SK-N-DZ (cell line): ENCODE measurements around the gene GABARAPL2. TPM values are rescaled to one million over a fixed set of nuclear protein-coding genes. Genes with fewer than 3 reads are reported as not detected.
"Not testable (repeated sequence)": the region's sequence is repeated elsewhere in the genome, so short reads cannot be mapped to it uniquely, and the experiment has no call there.

ENCODE experiments used
- DNase-seq: peaks from one replicate; pipeline ENCODE4 v3.0.0-alpha.2; 2015; ENCODE audit warnings: low spot score
- polyA plus RNA-seq, 2 experiments: library from polyadenylated mRNA; depleted of rRNA; stranded (reverse); fragments of >200 nt; gene quantifications; 2 replicates each; pipeline ENCODE4 v1.2.3, GENCODE V29; 2014

The GABARAPL2 gene, protein sequence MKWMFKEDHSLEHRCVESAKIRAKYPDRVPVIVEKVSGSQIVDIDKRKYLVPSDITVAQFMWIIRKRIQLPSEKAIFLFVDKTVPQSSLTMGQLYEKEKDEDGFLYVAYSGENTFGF
- polyA plus RNA-seq (2014; cell fraction: cytosol; rRNA removed) = 175 and 194 TPM in 2 replicates
- polyA plus RNA-seq (2014; cell fraction: nucleus; rRNA removed) = 120 and 137 TPM in 2 replicates

DNA sequence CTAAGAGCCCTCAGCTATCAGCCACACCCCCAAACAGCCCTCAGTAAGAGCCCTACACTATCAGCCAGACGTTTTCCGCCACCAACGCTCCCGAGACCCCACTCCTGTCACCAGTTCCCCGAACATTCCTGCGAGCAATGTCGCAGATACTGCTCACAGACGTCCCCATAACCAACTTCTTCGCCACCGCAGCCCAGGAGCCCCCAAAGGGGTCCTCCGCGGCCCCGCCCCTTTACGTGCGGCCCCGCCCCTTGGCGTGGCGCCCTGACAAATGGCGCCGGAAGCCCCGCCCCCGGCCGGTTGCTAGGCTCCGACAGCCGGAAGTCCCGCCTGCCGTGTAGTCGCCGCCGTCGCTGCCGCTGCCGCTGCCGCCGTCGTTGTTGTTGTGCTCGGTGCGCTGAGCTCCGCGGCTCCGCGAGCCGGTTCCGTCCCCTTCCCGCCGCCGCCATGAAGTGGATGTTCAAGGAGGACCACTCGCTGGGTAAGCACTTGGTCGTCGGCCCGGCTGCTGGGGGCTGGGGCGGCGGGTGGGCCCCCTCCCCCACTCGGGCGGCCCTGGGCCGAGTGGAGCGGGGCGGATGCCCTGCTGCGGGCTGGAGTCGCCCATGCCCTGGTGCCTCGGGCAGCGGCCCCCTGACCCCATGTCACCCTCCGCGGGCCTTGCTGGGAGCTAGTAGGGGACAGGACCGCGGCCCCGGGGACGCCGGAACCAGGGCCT, at the start of gene GABARAPL2:
Gene GABARAPL2 (plus strand): TSS at position 340 of the 718 bp plus-strand sequence. CDS start 108 bp downstream, at position 448.
- peak; percentile 90 for DNase-seq

DNA sequence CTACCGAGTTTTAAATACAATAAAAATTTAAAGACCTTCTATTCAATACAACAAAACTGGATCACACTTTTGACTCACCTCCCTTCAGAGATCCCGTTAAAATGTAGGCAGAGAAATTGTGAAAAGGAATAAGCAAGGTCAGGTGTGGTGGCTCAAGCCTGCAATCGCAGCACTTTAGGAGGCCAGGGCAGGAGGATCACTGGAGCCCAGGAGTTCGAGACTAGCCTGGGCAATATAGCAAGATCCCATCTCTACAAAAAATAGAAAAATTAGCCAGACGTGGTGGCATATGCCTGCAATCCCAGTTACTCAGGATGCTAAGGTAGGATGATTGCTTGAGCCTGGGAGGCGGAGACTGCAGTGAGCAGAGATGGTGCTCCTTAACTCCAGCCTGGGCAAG, 47.0 kb upstream of the GABARAPL2 start:
- no peak for DNase-seq

DNA sequence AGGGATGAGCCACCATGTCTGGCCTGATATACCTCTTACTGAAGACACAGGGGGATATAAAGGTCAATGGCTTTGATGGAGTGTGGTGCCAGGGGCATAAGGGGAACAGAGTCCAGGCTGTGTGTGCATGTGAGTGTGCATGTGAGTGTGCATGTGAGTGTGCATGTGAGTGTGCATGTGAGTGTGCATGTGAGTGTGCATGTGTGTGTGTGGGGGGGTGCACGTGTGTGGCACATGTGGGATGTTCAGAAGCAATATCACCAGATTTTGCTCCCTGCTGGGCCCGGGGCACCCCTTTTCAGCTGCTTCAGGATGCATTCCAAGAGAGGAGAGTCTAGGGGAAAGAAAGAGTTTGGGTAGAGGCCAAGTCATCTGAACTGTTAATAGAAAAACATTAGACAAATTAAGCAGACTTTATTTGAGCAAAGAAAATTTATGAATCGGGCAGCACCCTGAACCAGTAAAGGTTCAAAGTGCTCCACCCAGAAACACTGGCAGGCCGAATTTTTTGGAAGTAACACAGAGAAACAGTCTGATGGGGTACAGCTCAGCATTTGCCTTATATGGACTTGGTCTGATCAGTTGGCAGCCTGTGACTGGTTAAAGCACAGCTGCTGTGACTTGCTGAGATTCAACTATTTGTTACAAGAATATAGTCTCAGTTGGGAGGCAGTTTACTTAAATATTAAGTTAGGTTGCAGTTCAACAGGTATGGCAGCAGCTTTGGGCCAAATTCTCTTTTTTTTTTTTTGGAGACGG, 40.0 kb upstream of the GABARAPL2 start:
- DNase-seq = no peak

DNA sequence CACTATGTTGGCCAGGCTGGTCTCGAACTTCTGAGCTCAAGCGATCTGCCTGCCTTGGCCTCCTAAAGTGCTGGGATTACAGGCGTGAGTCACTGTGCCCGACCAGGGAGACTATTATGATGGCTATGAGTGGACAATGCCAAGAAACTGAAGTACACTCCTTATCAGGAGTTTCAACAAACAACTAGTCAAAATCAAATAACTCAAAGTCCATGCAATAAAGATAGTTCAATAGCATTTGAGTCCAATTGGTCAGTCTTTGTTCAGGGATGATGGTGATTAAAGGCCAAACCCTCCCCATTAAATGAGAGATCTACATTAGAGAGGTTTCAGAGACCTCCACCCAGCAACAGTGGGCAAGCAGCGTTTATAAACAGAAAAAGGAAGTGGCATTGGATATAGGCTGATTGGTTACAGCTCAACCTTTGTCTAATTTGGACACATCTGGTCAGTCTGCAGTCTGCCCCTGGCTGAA, 38.3 kb upstream of the GABARAPL2 start:
- DNase-seq = no peak

- no peak for DNase-seq
Measured at GRCh38 chr16:75529056-75529905, 36.9 kb upstream of the GABARAPL2 start.

GRCh38 chr16:75529959-75530358, 36.2 kb upstream of the GABARAPL2 start:
- no peak for DNase-seq

DNA sequence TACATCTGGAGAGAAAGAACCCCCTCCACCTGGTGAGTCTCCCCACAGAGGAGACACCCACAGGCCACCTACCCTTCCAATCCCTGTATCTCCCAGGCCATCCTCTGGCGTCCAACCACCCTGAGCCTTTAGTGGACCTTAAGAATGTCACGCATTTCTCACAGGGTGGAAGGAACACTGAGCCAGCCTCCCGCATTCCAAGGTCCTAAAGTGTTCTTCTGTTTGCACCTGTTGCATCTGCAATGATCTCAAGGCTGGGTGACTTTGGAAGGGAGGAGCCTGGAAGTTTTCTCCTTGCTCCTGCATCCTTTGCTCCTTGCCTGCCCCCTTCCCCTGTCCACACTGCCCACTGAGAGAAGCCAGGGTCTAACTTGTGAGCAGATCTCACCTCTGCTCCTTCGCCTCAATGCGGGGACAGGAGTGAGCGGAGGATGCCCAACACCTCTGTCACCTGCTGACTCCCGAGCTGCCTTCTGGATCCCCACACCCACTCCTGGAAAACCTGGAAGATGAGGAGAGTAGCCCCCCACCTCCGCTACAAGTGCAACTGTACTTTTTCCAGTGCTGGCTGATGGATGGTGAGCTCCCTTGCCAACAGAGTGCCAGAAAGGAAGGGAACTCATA, 33.9 kb upstream of the GABARAPL2 start:
- DNase-seq = no peak

DNA sequence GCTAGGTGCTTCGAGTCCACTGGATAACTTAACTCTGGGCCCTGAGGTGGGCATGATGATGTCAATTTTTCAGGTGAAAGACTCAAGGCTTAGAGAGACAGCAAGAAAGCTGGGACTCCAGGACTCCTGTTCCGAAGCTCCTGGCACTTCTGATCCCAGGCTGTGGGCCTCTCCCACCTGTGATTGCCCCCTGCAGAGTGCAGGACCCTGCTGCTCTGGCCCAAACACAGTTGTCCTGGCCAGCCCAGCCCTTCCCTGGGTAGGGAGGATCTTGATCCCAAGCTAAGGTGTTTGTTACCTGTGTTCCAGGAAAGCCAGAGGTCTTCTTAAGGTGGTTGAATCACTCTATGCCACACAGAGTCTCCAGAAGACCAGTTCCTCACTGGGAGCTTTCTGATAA, 33.4 kb upstream of the GABARAPL2 start:
- no peak for DNase-seq

DNA sequence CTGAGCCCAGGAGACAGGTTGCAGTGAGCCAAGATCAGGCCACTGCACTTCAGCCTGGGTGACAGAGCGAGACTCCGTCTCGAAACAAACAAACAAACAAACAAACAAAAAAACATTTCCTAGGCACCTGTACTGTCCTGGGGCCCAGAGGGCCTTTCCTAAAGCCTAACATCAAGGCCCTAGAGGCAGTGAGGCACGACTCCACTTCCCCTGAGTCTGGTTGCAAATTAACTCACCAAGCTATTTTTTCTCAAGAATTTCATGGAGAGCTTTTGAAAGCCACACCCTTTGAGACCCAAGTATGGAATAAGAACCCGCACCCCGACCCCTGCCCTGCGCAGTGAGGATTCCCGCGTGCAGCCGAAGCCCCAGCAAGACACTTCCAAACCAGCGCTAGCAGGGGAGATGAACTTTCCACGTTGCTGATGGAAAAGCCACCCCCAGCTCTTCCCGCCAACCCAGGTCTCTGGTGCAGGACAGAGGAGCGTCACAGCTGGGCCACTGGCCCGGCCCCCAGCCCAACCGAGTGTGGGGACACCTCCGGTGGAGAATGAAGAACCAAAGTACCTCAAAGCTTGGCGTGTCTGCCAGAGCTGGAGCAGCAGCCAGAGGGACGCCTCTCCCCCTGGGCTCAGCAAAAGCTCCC, 31.5 kb upstream of the GABARAPL2 start:
- no peak for DNase-seq

GRCh38 chr16:75535211-75535843, 30.9 kb upstream of the GABARAPL2 start:
- DNase-seq = no peak

GRCh38 chr16:75535901-75536300, 30.3 kb upstream of the GABARAPL2 start, which contains the start of gene CHST5:
Gene CHST5 (minus strand): TSS chr16:75536108. CDS start chr16:75530384, 5,724 bp downstream.
- no peak for DNase-seq

- no peak for DNase-seq
Measured at GRCh38 chr16:75537776-75538175, 28.4 kb upstream of the GABARAPL2 start.

DNA sequence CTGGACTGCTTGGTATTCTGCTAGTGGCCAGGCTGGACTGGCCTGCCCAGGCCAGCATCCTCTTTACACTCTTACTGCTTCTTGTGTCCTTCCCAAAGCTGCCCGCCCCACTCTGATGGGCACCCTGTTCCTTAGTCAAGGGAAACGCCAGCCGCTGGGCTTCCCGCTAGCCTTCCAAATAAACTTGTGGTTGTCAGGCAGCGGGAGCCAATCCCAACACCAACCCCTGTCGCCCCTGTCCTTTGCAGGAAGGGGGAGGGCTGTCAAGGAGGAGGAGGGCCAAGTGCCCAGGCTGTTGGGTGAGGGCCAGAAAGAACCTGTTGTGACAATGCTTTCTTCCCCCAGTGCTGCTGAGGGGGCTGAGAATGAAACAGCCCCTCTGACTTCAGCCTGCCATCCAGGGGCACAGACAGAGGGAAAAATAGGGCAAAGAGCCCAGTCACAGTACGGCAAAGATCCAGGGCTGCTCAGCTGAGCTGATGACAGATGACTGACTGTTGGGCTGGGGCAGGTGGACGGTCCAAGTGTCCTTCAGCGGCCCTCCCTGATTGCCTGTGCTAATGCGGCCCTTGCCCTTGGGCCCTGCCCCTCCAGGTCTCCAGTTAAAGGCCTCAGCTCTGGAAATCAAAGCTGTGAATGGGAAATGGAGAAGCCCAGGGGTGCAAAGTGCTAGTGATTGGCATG, 27.2 kb upstream of the GABARAPL2 start:
- DNase-seq = not testable (repeated sequence)

DNA sequence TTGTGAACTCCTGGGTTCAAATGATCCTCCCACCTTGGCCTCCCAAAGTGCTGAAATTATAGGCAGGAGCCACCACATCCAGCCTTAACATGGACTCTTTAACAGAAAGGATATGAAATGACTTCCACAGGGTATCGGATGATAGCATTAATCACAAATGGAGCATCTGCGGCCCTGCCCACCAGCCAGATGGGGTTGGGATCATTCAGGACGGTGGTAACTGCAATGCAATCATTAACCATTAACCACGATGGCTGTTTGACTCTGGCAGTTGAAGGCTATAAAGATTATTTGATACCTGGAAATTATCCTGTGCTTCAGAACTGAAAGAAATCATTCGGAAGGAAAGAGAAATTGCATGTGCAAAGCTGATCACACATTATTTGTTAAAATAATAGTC, 24.9 kb upstream of the GABARAPL2 start:
- DNase-seq = no peak

DNA sequence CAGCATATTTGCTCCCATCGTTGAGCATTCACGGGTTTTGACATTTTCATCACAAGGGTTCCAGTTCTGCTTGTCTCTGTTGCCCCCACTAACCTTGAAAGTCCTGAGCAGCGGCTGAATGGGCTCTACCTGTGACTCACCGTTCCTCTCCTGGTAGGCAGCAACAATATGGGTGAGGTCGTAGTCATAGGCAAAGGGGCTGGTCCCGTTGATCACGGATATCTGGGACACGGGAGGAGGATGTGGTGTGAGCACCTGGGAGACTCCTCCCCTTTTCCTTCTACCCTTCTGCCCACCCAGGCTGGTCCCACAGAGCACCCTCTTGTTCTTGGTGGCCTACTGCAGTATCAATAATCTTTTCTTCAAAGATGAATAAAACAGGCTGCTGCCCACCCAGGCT, 23.7 kb upstream of the GABARAPL2 start:
- DNase-seq = not testable (repeated sequence)

- DNase-seq = not testable (repeated sequence)
Measured at GRCh38 chr16:75545879-75546278, 20.3 kb upstream of the GABARAPL2 start.

DNA sequence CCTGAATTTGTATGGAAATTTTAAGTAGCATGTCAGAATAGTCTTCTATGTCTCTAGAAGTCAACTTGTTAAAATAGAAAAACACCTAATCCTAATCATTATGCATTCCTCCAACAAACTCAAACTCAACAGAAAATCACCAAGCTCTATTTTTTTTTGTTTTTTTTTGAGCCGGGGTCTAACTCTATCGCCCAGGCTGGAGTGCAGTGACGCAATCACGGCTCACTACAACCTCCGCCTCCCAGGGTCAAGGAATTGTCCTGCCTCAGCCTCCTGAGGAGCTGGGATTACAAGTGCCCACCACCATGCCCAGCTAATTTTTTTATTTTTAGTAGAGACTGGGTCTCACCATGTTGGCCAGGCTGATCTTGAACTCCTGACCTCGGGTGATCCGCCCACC, 19.9 kb upstream of the GABARAPL2 start:
- DNase-seq = no peak

DNA sequence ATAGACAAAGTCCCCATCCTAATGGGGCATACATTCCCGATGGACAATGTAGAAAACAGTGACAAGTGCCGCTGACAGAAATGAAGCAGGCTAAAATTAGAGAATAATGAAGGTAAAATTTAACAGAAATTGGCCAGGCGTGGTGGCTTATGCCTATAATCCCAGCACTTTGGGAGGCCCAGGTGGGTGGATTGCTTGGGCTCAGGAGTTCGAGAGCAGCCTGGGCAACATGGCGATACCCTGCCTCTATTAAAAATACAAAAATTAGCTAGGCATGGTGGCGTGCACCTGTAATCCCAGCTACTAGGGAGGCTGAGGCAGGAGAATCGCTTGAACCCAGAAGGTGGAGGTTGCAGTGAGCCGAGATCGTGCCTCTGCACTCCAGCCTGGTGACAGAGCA, 17.7 kb upstream of the GABARAPL2 start:
- DNase-seq = not testable (repeated sequence)

- DNase-seq = no peak
Measured at GRCh38 chr16:75550211-75550662, 15.9 kb upstream of the GABARAPL2 start.
